ENCODE data around the gene ZNF43.
"Not testable (repeated sequence)": the region's sequence is repeated elsewhere in the genome, so short reads cannot be mapped to it uniquely, and the experiment has no call there.

ZNF43 gene

DNA sequence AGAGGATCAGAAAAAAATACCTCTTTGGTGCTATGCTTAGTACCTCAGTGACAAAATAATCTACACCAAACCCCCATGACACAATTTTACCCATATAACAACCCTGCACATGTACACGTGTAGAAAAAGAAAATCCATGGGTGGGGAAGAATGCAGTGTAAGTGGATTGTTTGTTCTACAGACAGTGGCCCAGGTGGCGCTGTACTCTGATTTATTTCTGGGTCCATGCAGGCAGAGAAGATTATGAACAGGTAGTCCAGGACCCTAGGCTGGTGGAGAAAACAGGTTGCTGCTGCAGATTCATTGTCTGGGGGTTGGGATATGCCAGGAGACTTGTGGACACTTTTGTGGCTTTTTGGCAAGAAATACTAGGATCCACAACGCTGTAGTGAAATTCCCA, 77.7 kb downstream of the ZNF43 start:
- Histone ChIP-seq H3K4me3 (ENCODE audit: low read depth in 1 of 5, low read length in 5 of 5) (no peak overlapping the region), H3K27ac (ENCODE audit: low read depth, low read length) (no peak overlapping the region), H3K27me3 (ENCODE audit: control insufficient read depth in 5 of 5, insufficient read depth in 4 of 5, low read length in 5 of 5) (no peaks in the 10 kb centered on the region), H3K9ac (ENCODE audit: low read length in 5 of 5) (no peak overlapping the region), H3K36me3 (ENCODE audit: control insufficient read depth in 5 of 5, insufficient read depth in 5 of 5, low read length in 5 of 5) (peaks cover 22 to 48% (median 32%) of the 10 kb centered on the region in 5 donors), H3K9me3 (ENCODE audit: control insufficient read depth in 5 of 5, low read length in 5 of 5) (no peaks in the 10 kb centered on the region), H3K4me1 (ENCODE audit: control insufficient read depth in 5 of 5, insufficient read depth in 5 of 5, low read length in 5 of 5) (no peaks in the 10 kb centered on the region)

GRCh38 chr19:21755555-21755954, 80.4 kb downstream of the ZNF43 start:
- not testable (repeated sequence) for H3K9me3 ChIP-seq (ENCODE audit: control insufficient read depth in 5 of 5, low read length in 5 of 5); H3K4me1 ChIP-seq (ENCODE audit: control insufficient read depth in 5 of 5, insufficient read depth in 5 of 5, low read length in 5 of 5); H3K9ac ChIP-seq (ENCODE audit: low read length in 5 of 5); H3K4me3 ChIP-seq (ENCODE audit: low read depth in 1 of 5, low read length in 5 of 5); H3K27me3 ChIP-seq (ENCODE audit: control insufficient read depth in 5 of 5, insufficient read depth in 4 of 5, low read length in 5 of 5); H3K27ac ChIP-seq (ENCODE audit: low read depth, low read length)
- H3K36me3 ChIP-seq (ENCODE audit: control insufficient read depth in 5 of 5, insufficient read depth in 5 of 5, low read length in 5 of 5): peaks cover 25 to 53% (median 28%) of the 10 kb centered on the region in 5 donors
